H9 (cell line): ENCODE data around the gene GPHA2. TPM values are rescaled to one million over a fixed set of nuclear protein-coding genes. Genes with fewer than 3 reads are reported as not detected.

ENCODE experiments used
- DNase-seq: peaks from one replicate; pipeline ENCODE4 v3.0.0-alpha.2; 2017
- H2AFZ ChIP-seq: one replicate; pipeline ENCODE4 v1.6.1; 2013; ENCODE audit warnings: mild to moderate bottlenecking, low read length, control low read depth, moderate library complexity
- H2AK5ac ChIP-seq: 2 replicates; pipeline ENCODE4 v1.6.1; 2013; ENCODE audit warnings: low read length, control low read depth, mixed read lengths; ENCODE audit not compliant: insufficient read length
- H2BK120ac ChIP-seq: one replicate; pipeline ENCODE4 v1.6.1; 2013; ENCODE audit warnings: low read depth, mild to moderate bottlenecking, low read length, control low read depth, inconsistent platforms; ENCODE audit not compliant: poor library complexity, severe bottlenecking
- H2BK12ac ChIP-seq: 2 replicates; pipeline ENCODE4 v1.6.1; 2013; ENCODE audit warnings: low read length, control low read depth, mixed read lengths, low read depth; ENCODE audit not compliant: insufficient read length
- H2BK15ac ChIP-seq: 2 replicates; pipeline ENCODE4 v1.6.1; 2013; ENCODE audit warnings: low read depth, low read length, control low read depth
- H2BK20ac ChIP-seq: one replicate; pipeline ENCODE4 v1.6.1; 2013; ENCODE audit warnings: low read depth, mild to moderate bottlenecking, low read length, control low read depth, inconsistent platforms; ENCODE audit not compliant: poor library complexity, severe bottlenecking
- H2BK5ac ChIP-seq: 2 replicates; pipeline ENCODE4 v1.6.1; 2013; ENCODE audit warnings: low read length, control low read depth, mixed read lengths; ENCODE audit not compliant: insufficient read length
- H3K14ac ChIP-seq: 2 replicates; pipeline ENCODE4 v1.6.1; 2013; ENCODE audit warnings: low read length, control low read depth; ENCODE audit not compliant: insufficient read depth
- H3K18ac ChIP-seq: 2 replicates; pipeline ENCODE4 v1.6.1; 2013; ENCODE audit warnings: low read depth, mild to moderate bottlenecking, mixed read lengths, low read length, control low read depth; ENCODE audit not compliant: insufficient read length
- H3K23ac ChIP-seq: 2 replicates; pipeline ENCODE4 v1.6.1; 2013; ENCODE audit warnings: low read length, control low read depth, mixed read lengths, low read depth; ENCODE audit not compliant: insufficient read length
- H3K23me2 ChIP-seq: 2 replicates; pipeline ENCODE4 v1.6.1; 2013; ENCODE audit warnings: low read depth, mild to moderate bottlenecking, mixed read lengths, low read length, control low read depth; ENCODE audit not compliant: insufficient read length, poor library complexity, severe bottlenecking
- H3K27ac ChIP-seq: 2 replicates; pipeline ENCODE4 v1.5.1; 2013; ENCODE audit warnings: low read length, control low read depth, mixed read lengths, low read depth; ENCODE audit not compliant: insufficient read length
- H3K27me3 ChIP-seq: 2 replicates; pipeline ENCODE4 v1.6.1; 2013; ENCODE audit warnings: low read length, control low read depth, inconsistent platforms; ENCODE audit not compliant: insufficient read depth
- H3K4ac ChIP-seq: 2 replicates; pipeline ENCODE4 v1.6.1; 2013; ENCODE audit warnings: low read depth, mild to moderate bottlenecking, control low read depth, inconsistent platforms, low read length, moderate library complexity
- H3K4me1 ChIP-seq: 2 replicates; pipeline ENCODE4 v1.6.1; 2013; ENCODE audit warnings: low read length, control low read depth, inconsistent platforms; ENCODE audit not compliant: insufficient read depth
- H3K4me2 ChIP-seq: 2 replicates; pipeline ENCODE4 v1.6.1; 2013; ENCODE audit warnings: low read length, control low read depth, mixed read lengths; ENCODE audit not compliant: insufficient read length, insufficient read depth
- H3K56ac ChIP-seq: 2 replicates; pipeline ENCODE4 v1.6.1; 2013; ENCODE audit warnings: low read depth, mild to moderate bottlenecking, mixed read lengths, low read length, control low read depth; ENCODE audit not compliant: insufficient read length
- H3K79me1 ChIP-seq: 2 replicates; pipeline ENCODE4 v1.6.1; 2013; ENCODE audit warnings: low read depth, mild to moderate bottlenecking, moderate library complexity, low read length, control low read depth, inconsistent platforms; ENCODE audit not compliant: insufficient read depth, poor library complexity, severe bottlenecking
- H3K79me2 ChIP-seq: 2 replicates; pipeline ENCODE4 v1.6.1; 2013; ENCODE audit warnings: low read length, control low read depth, inconsistent platforms; ENCODE audit not compliant: insufficient read depth
- H3K9ac ChIP-seq: 2 replicates; pipeline ENCODE4 v1.6.1; 2013; ENCODE audit warnings: low read length, control low read depth, mixed read lengths; ENCODE audit not compliant: insufficient read length; ENCODE audit errors: extremely low read depth
- H3K9me3 ChIP-seq: one replicate; pipeline ENCODE4 v1.6.1; 2013; ENCODE audit warnings: low read depth, low read length, inconsistent platforms; ENCODE audit not compliant: control insufficient read depth
- H3T11ph ChIP-seq: one replicate; pipeline ENCODE4 v1.6.1; 2013; ENCODE audit warnings: mild to moderate bottlenecking, low read length, control low read depth, inconsistent platforms
- H4K20me1 ChIP-seq: one replicate; pipeline ENCODE4 v1.6.1; 2013; ENCODE audit not compliant: control insufficient read depth, insufficient read length, insufficient read depth
- H4K5ac ChIP-seq: 2 replicates; pipeline ENCODE4 v1.6.1; 2013; ENCODE audit warnings: low read depth, mild to moderate bottlenecking, mixed read lengths, low read length, control low read depth; ENCODE audit not compliant: insufficient read length
- H4K8ac ChIP-seq: replicated peaks from 2 replicates; pipeline ENCODE4 v1.6.1; 2013; ENCODE audit warnings: low read length, control low read depth, mixed read lengths, low read depth; ENCODE audit not compliant: insufficient read length
- H4K91ac ChIP-seq: 2 replicates; pipeline ENCODE4 v1.6.1; 2013; ENCODE audit warnings: low read depth, mild to moderate bottlenecking, moderate library complexity, mixed read lengths, low read length, control low read depth; ENCODE audit not compliant: insufficient read length
- H3K27ac Mint-ChIP-seq, 3 experiments: 2 replicates in 2 of 3; 3 replicates in 1 of 3; pipeline ENCODE4 v1.8.0; 2020 to 2021; ENCODE audit warnings: mixed read lengths in 3 of 3, mild to moderate bottlenecking in 1 of 3, moderate library complexity in 1 of 3
- H3K27me3 Mint-ChIP-seq: 2 replicates; pipeline ENCODE4 v1.8.0; 2021; ENCODE audit warnings: low read depth, mild to moderate bottlenecking, moderate library complexity, mixed read lengths
- H3K36me3 Mint-ChIP-seq, 3 experiments: 2 replicates in 2 of 3; 3 replicates in 1 of 3; pipeline ENCODE4 v1.8.0; 2020 to 2021; ENCODE audit warnings: low read depth in 3 of 3, mixed read lengths in 3 of 3; ENCODE audit not compliant: insufficient read depth in 1 of 3
- H3K4me1 Mint-ChIP-seq, 2 experiments: 2 replicates each; pipeline ENCODE4 v1.8.0; 2020; ENCODE audit warnings: mixed read lengths in 2 of 2
- H3K4me3 Mint-ChIP-seq, 2 experiments: 2 replicates in 1 of 2; 3 replicates in 1 of 2; pipeline ENCODE4 v1.8.0; 2020 to 2021; ENCODE audit warnings: mild to moderate bottlenecking in 2 of 2, mixed read lengths in 2 of 2, moderate library complexity in 1 of 2
- H3K9me3 Mint-ChIP-seq, 2 experiments: 2 replicates in 1 of 2; 3 replicates in 1 of 2; pipeline ENCODE4 v1.8.0; 2020; ENCODE audit warnings: mild to moderate bottlenecking in 2 of 2, mixed read lengths in 2 of 2, moderate library complexity in 1 of 2
- CTCF ChIP-seq: fragments of 200-600 bp; sonication (generic); conservative IDR thresholded peaks from 3 replicates; pipeline ENCODE4 v1.8.0; 2021; ENCODE audit warnings: antibody characterized with exemption, mild to moderate bottlenecking
- WGBS: extraction: QIAGEN DNeasy Blood & Tissue Kit; methylation state at CpG from one replicate; pipeline ENCODE4 v1.1.7; 2013; ENCODE audit warnings: missing lambda C conversion rate, low lambda C conversion rate, mixed read lengths; ENCODE audit not compliant: insufficient read length; ENCODE audit errors: extremely low coverage; 5-methylcytosine and 5-hydroxymethylcytosine counted together
- total RNA-seq: library from RNA; stranded (reverse); gene quantifications from 2 replicates; pipeline ENCODE4 v1.2.1, GENCODE V29; 2021

The GPHA2 gene
- total RNA-seq, 1 experiment from 2014 or later, result 2.1 TPM

- H3K4me2 ChIP-seq, result no peak overlapping the region
- H2AFZ ChIP-seq, result no peak overlapping the region
- no peak overlapping the region for H2BK20ac ChIP-seq
- H3K4me1 ChIP-seq, result no peaks in the 10 kb centered on the region
- no peak for TF ChIP-seq CTCF
- Mint-ChIP-seq H3K4me1 (peaks cover 0 to 3% of the 10 kb centered on the region in 2 experiments; a peak in 1 of 4 replicates), H3K9me3 (no peaks in the 10 kb centered on the region), H3K27ac (no peak overlapping the region; a peak in 1 of 7 replicates), H3K4me3 (no peak overlapping the region), H3K27me3 (no peaks in the 10 kb centered on the region), H3K36me3 (peaks cover 0 to 30% (median 27%) of the 10 kb centered on the region in 3 experiments; a peak in 6 of 7 replicates)
- H4K8ac ChIP-seq, result no peak overlapping the region
- H4K91ac ChIP-seq, result no peak overlapping the region
- H2BK120ac ChIP-seq, result no peak overlapping the region
- H3K23ac ChIP-seq, result no peak overlapping the region
- H2BK5ac ChIP-seq, result no peak overlapping the region
- no peaks in the 10 kb centered on the region for H3K9me3 ChIP-seq
- H3K14ac ChIP-seq, result no peak overlapping the region
- H2BK15ac ChIP-seq, result no peak overlapping the region
- no peak overlapping the region for H3K27ac ChIP-seq
- H4K20me1 ChIP-seq, result peaks cover 4% of the 10 kb centered on the region
- no peak overlapping the region for H3K56ac ChIP-seq
- H3K9ac ChIP-seq, result no peak overlapping the region
- no peaks in the 10 kb centered on the region for H3K79me2 ChIP-seq
- DNase-seq, result no peak
- H3T11ph ChIP-seq, result no peak overlapping the region
- no peak overlapping the region for H3K18ac ChIP-seq
- no peak overlapping the region for H2BK12ac ChIP-seq
- H3K4ac ChIP-seq, result no peak overlapping the region
- no peak overlapping the region for H2AK5ac ChIP-seq
- no peaks in the 10 kb centered on the region for H3K79me1 ChIP-seq
- no peak overlapping the region for H4K5ac ChIP-seq
- H3K23me2 ChIP-seq, result no peaks in the 10 kb centered on the region
- WGBS, result no CpG with 5 or more reads among the region's 9 CpGs
- H3K27me3 ChIP-seq, result no peaks in the 10 kb centered on the region
Measured at GRCh38 chr11:64898076-64898445, 37.6 kb downstream of the GPHA2 start.
